ENCODE measurements around the gene OARD1.

DNA sequence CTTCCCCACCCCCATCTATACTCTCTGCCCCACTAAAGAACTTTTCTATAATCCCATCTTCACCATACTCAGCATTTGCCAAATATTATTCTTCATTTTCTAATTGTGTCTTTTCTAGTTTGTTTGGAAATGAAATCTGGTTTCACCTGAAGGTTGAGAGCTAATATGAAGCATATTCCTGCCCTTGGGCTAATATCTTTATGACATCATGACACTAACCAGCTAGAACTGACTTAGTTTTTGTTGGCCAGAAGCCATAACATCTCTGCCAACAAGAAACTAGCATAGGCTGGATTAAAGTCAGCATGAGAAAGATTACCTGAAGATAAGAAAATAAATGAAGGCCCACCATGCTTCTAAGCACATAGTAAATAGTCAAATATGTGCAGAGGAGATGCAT, 49.9 kb downstream of the OARD1 start:
- TF ChIP-seq, protein P1, sequence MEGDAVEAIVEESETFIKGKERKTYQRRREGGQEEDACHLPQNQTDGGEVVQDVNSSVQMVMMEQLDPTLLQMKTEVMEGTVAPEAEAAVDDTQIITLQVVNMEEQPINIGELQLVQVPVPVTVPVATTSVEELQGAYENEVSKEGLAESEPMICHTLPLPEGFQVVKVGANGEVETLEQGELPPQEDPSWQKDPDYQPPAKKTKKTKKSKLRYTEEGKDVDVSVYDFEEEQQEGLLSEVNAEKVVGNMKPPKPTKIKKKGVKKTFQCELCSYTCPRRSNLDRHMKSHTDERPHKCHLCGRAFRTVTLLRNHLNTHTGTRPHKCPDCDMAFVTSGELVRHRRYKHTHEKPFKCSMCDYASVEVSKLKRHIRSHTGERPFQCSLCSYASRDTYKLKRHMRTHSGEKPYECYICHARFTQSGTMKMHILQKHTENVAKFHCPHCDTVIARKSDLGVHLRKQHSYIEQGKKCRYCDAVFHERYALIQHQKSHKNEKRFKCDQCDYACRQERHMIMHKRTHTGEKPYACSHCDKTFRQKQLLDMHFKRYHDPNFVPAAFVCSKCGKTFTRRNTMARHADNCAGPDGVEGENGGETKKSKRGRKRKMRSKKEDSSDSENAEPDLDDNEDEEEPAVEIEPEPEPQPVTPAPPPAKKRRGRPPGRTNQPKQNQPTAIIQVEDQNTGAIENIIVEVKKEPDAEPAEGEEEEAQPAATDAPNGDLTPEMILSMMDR (IDR thresholded peaks at IDR 0.05): no peak
- no peak for TF ChIP-seq POLR2A (IDR thresholded peaks at IDR 0.05)
- TF ChIP-seq POLR2AphosphoS5 (IDR thresholded peaks at IDR 0.05): no peak

All from breast epithelium (tissue), 3 donors.